SK-N-MC (cell line): Measurements from ENCODE around the gene VMP1.

Experiments
- EZH2 ChIP-seq: fragments of 200-600 bp; sonication (generic); IDR thresholded peaks from one replicate; pipeline ENCODE4 v1.6.1; 2017; ENCODE audit warnings: antibody characterized with exemption
- FOXP2 ChIP-seq: optimal IDR thresholded peaks from 2 replicates; pipeline ENCODE3; 2011; ENCODE audit warnings: mild to moderate bottlenecking, moderate library complexity; ENCODE audit not compliant: insufficient read depth; ENCODE audit errors: extremely low read length, control extremely low read depth
- POLR2AphosphoS5 ChIP-seq: IDR thresholded peaks from 2 replicates; pipeline ENCODE4 v1.6.1; 2012; ENCODE audit warnings: mild to moderate bottlenecking, low read depth, low read length, borderline replicate concordance

- TF ChIP-seq POLR2AphosphoS5 (no peak), EZH2 (no peak), FOXP2 (no peak)
Observed at GRCh38 chr17:59830846-59831486, 123.5 kb downstream of the VMP1 start.
